ENCODE data around the gene ZNF143.
"Not testable (repeated sequence)": the region's sequence is repeated elsewhere in the genome, so short reads cannot be mapped to it uniquely, and the experiment has no call there.

Gene ZNF143

GRCh38 chr11:9549216-9549615 lies 88.4 kb downstream of the ZNF143 start:
- not testable (repeated sequence) for DNase-seq (ENCODE audit: low read depth)

GRCh38 chr11:9550191-9550628 lies 89.4 kb downstream of the ZNF143 start:
- no peak for DNase-seq (ENCODE audit: low read depth)

- DNase-seq (ENCODE audit: low read depth): no peak
These were observed 100.6 kb downstream of the ZNF143 start for GRCh38 chr11:9561279-9561982.

GRCh38 chr11:9562716-9563115 lies 101.9 kb downstream of the ZNF143 start:
- DNase-seq (ENCODE audit: low read depth): no peak

- no peak for DNase-seq (ENCODE audit: low read depth)
These were observed 102.5 kb downstream of the ZNF143 start for GRCh38 chr11:9563196-9563730.

GRCh38 chr11:9565822-9566560 lies 105.2 kb downstream of the ZNF143 start:
- peak; percentile 100 for DNase-seq (ENCODE audit: low read depth)

- no peak for DNase-seq (ENCODE audit: low read depth)
These were observed 105.8 kb downstream of the ZNF143 start for GRCh38 chr11:9566561-9567063.

GRCh38 chr11:9567401-9567800 lies 106.6 kb downstream of the ZNF143 start:
- no peak for DNase-seq (ENCODE audit: low read depth)

- DNase-seq (ENCODE audit: low read depth): no peak
These were observed 107.5 kb downstream of the ZNF143 start for GRCh38 chr11:9568161-9568853.

GRCh38 chr11:9568854-9569587 lies 108.2 kb downstream of the ZNF143 start:
- peak; percentile 95 for DNase-seq (ENCODE audit: low read depth)

- DNase-seq (ENCODE audit: low read depth): no peak
These were observed 108.9 kb downstream of the ZNF143 start for GRCh38 chr11:9569588-9570164.

GRCh38 chr11:9570313-9571025 lies 109.7 kb downstream of the ZNF143 start:
- DNase-seq (ENCODE audit: low read depth): no peak

- no peak for DNase-seq (ENCODE audit: low read depth)
These were observed 110.4 kb downstream of the ZNF143 start for GRCh38 chr11:9571071-9571762.

GRCh38 chr11:9571763-9572115 lies 110.9 kb downstream of the ZNF143 start:
- DNase-seq (ENCODE audit: low read depth): no peak

GRCh38 chr11:9573052-9573774 lies 112.4 kb downstream of the ZNF143 start, which contains the start of gene WEE1:
Gene WEE1, plus strand, starts transcription at chr11:9573670. Its CDS starts 264 bp downstream, at chr11:9573934.
- DNase-seq (ENCODE audit: low read depth): peak; percentile 96

- DNase-seq (ENCODE audit: low read depth): no peak
These were observed 113.2 kb downstream of the ZNF143 start for GRCh38 chr11:9573775-9574621.

GRCh38 chr11:9574622-9575259 lies 113.9 kb downstream of the ZNF143 start:
- no peak for DNase-seq (ENCODE audit: low read depth)

All from stromal cell of bone marrow (primary cell).